Adipocyte (in vitro differentiated cells): ENCODE data around the gene MLXIP.

Source experiments
- DNase-seq: peaks from one replicate; pipeline ENCODE4 v3.0.0-alpha.2; 2015; ENCODE audit warnings: low read depth
- H3K27me3 ChIP-seq: replicated peaks from 2 replicates; pipeline ENCODE4 v1.7.0; 2013; ENCODE audit warnings: mild to moderate bottlenecking, low read length, moderate library complexity; ENCODE audit not compliant: control insufficient read depth, insufficient read depth
- H3K36me3 ChIP-seq: 2 replicates; pipeline ENCODE4 v1.7.0; 2013; ENCODE audit warnings: low read length, mild to moderate bottlenecking, moderate library complexity; ENCODE audit not compliant: control insufficient read depth, insufficient read depth, severe bottlenecking
- H3K4me1 ChIP-seq: 2 replicates; pipeline ENCODE4 v1.7.0; 2013; ENCODE audit warnings: mild to moderate bottlenecking, low read length, moderate library complexity; ENCODE audit not compliant: control insufficient read depth, insufficient read depth
- H3K4me3 ChIP-seq: 2 replicates; pipeline ENCODE4 v1.7.0; 2013; ENCODE audit warnings: mild to moderate bottlenecking, low read length, moderate library complexity
- H3K9ac ChIP-seq: 2 replicates; pipeline ENCODE4 v1.7.0; 2013; ENCODE audit warnings: mild to moderate bottlenecking, low read length, moderate library complexity
- H3K9me3 ChIP-seq: 2 replicates; pipeline ENCODE4 v1.7.0; 2013; ENCODE audit warnings: mild to moderate bottlenecking, low read length, moderate library complexity; ENCODE audit not compliant: control insufficient read depth

MLXIP gene

GRCh38 chr12:122137681-122138080, 59.1 kb downstream of the MLXIP start:
- H3K9ac ChIP-seq = no peak overlapping the region
- peaks cover 61% of the 10 kb centered on the region for H3K36me3 ChIP-seq
- no peaks in the 10 kb centered on the region for H3K4me1 ChIP-seq
- H3K9me3 ChIP-seq = no peaks in the 10 kb centered on the region
- no peak for DNase-seq
- H3K27me3 ChIP-seq = no peaks in the 10 kb centered on the region
- H3K4me3 ChIP-seq = no peak overlapping the region

GRCh38 chr12:122138181-122138580, 59.6 kb downstream of the MLXIP start:
- DNase-seq = no peak
- no peaks in the 10 kb centered on the region for H3K9me3 ChIP-seq
- H3K36me3 ChIP-seq = peaks cover 61% of the 10 kb centered on the region
- H3K4me3 ChIP-seq = no peak overlapping the region
- H3K27me3 ChIP-seq = no peaks in the 10 kb centered on the region
- no peak overlapping the region for H3K9ac ChIP-seq
- H3K4me1 ChIP-seq = no peaks in the 10 kb centered on the region

- Histone ChIP-seq H3K9me3 (no peaks in the 10 kb centered on the region), H3K4me3 (no peak overlapping the region), H3K27me3 (no peaks in the 10 kb centered on the region), H3K36me3 (peaks cover 60% of the 10 kb centered on the region), H3K4me1 (no peaks in the 10 kb centered on the region), H3K9ac (no peak overlapping the region)
- no peak for DNase-seq
These were observed 60.1 kb downstream of the MLXIP start for GRCh38 chr12:122138616-122139015.

GRCh38 chr12:122139266-122139665, 60.7 kb downstream of the MLXIP start:
- Histone ChIP-seq H3K4me1 (no peaks in the 10 kb centered on the region), H3K9me3 (no peaks in the 10 kb centered on the region), H3K36me3 (peaks cover 55% of the 10 kb centered on the region)

GRCh38 chr12:122139941-122140340, 61.4 kb downstream of the MLXIP start:
- Histone ChIP-seq H3K9me3 (no peaks in the 10 kb centered on the region), H3K9ac (no peak overlapping the region), H3K36me3 (peaks cover 53% of the 10 kb centered on the region), H3K27me3 (no peaks in the 10 kb centered on the region), H3K4me1 (no peaks in the 10 kb centered on the region), H3K4me3 (no peak overlapping the region)
- no peak for DNase-seq

More at GRCh38 chr12:122139266-122139665, 60.7 kb downstream of the MLXIP start:
- no peak overlapping the region for H3K9ac ChIP-seq
- H3K27me3 ChIP-seq = no peaks in the 10 kb centered on the region
- H3K4me3 ChIP-seq = no peak overlapping the region
- DNase-seq = no peak

- Histone ChIP-seq H3K4me3 (no peak overlapping the region), H3K9ac (no peak overlapping the region), H3K9me3 (no peaks in the 10 kb centered on the region), H3K27me3 (no peaks in the 10 kb centered on the region), H3K36me3 (peaks cover 46% of the 10 kb centered on the region), H3K4me1 (no peaks in the 10 kb centered on the region)
- no peak for DNase-seq
These were observed 62.1 kb downstream of the MLXIP start for GRCh38 chr12:122140467-122141257.

GRCh38 chr12:122141911-122142725, 63.6 kb downstream of the MLXIP start:
- H3K4me3 ChIP-seq = no peak overlapping the region
- no peaks in the 10 kb centered on the region for H3K9me3 ChIP-seq
- DNase-seq = no peak
- H3K9ac ChIP-seq = no peak overlapping the region
- no peaks in the 10 kb centered on the region for H3K4me1 ChIP-seq
- no peaks in the 10 kb centered on the region for H3K27me3 ChIP-seq
- H3K36me3 ChIP-seq = peaks cover 44% of the 10 kb centered on the region

- DNase-seq = no peak
- no peak overlapping the region for H3K4me3 ChIP-seq
- peaks cover 44% of the 10 kb centered on the region for H3K36me3 ChIP-seq
- no peak overlapping the region for H3K9ac ChIP-seq
- no peaks in the 10 kb centered on the region for H3K4me1 ChIP-seq
- no peaks in the 10 kb centered on the region for H3K9me3 ChIP-seq
- no peaks in the 10 kb centered on the region for H3K27me3 ChIP-seq
These were observed 64.3 kb downstream of the MLXIP start for GRCh38 chr12:122142857-122143256.

- H3K9ac ChIP-seq = no peak overlapping the region
- DNase-seq = no peak
- no peaks in the 10 kb centered on the region for H3K9me3 ChIP-seq
These were observed 66.3 kb downstream of the MLXIP start for GRCh38 chr12:122144885-122145284.

GRCh38 chr12:122145505-122146330, 67.2 kb downstream of the MLXIP start:
- Histone ChIP-seq H3K9me3 (no peaks in the 10 kb centered on the region), H3K4me3 (no peak overlapping the region), H3K36me3 (peaks cover 26% of the 10 kb centered on the region), H3K4me1 (no peaks in the 10 kb centered on the region), H3K9ac (no peak overlapping the region), H3K27me3 (no peaks in the 10 kb centered on the region)
- no peak for DNase-seq

More at GRCh38 chr12:122144885-122145284, 66.3 kb downstream of the MLXIP start:
- Histone ChIP-seq H3K27me3 (no peaks in the 10 kb centered on the region), H3K4me3 (no peak overlapping the region), H3K36me3 (peaks cover 29% of the 10 kb centered on the region), H3K4me1 (no peaks in the 10 kb centered on the region)
